Gastroesophageal sphincter (tissue), 4 donors: ENCODE results near the gene ARHGEF4. TPM values are rescaled to one million over a fixed set of nuclear protein-coding genes. Genes with fewer than 3 reads are reported as not detected.

Source experiments
- ATAC-seq: fragments of 150-250 bp; one replicate; pipeline ENCODE4 v1.9.1; 2016; ENCODE audit warnings: mild to moderate bottlenecking, moderate library complexity
- H3K27ac ChIP-seq, 4 donors: fragments of 200-600 bp; sonication (generic) in 3 of 4; 1 replicate in 3 of 4; 2 replicates in 1 of 4; pipeline ENCODE4 v1.5.1; 2016 to 2019
- H3K27me3 ChIP-seq: fragments of 200-600 bp; sonication (generic); one replicate; pipeline ENCODE4 v1.5.1; 2019
- H3K36me3 ChIP-seq, 2 donors: fragments of 200-600 bp; sonication (generic); one replicate each; pipeline ENCODE4 v1.5.1; 2019; ENCODE audit warnings: control low read depth in 1 of 2
- H3K4me1 ChIP-seq, 3 donors: fragments of 200-600 bp; sonication (generic); 1 replicate in 2 of 3; 2 replicates in 1 of 3; pipeline ENCODE4 v1.5.1; 2016 to 2019; ENCODE audit warnings: control low read depth in 2 of 3
- H3K4me3 ChIP-seq, 2 donors: fragments of 200-600 bp; sonication (generic); one replicate each; pipeline ENCODE4 v1.5.1; 2019; ENCODE audit warnings: mild to moderate bottlenecking in 1 of 2, moderate library complexity in 1 of 2
- H3K9me3 ChIP-seq, 3 donors: fragments of 200-600 bp; sonication (generic); one replicate each; pipeline ENCODE4 v1.5.1; 2017 to 2019; ENCODE audit warnings: control low read depth in 2 of 3
- EP300 ChIP-seq: sonication (generic); formaldehyde crosslinking; IDR thresholded peaks from one replicate; pipeline ENCODE4 v1.6.1; 2017; ENCODE audit warnings: antibody characterized with exemption, mild to moderate bottlenecking
- POLR2A ChIP-seq, 2 donors: fragments of 450-650 bp; IDR thresholded peaks; one replicate each; pipeline ENCODE4 v1.6.1; 2017; ENCODE audit warnings: antibody characterized with exemption in 2 of 2, mild to moderate bottlenecking in 2 of 2, moderate library complexity in 1 of 2
- POLR2AphosphoS5 ChIP-seq: sonication (generic); formaldehyde crosslinking; IDR thresholded peaks from one replicate; pipeline ENCODE4 v1.6.1; 2017; ENCODE audit warnings: antibody characterized with exemption
- WGBS, 2 donors: methylation state at CpG; one replicate each; pipeline ENCODE4 v1.1.5; 2018; ENCODE audit warnings: low coverage in 1 of 2; 5-methylcytosine and 5-hydroxymethylcytosine counted together
- total RNA-seq, 4 donors: library from RNA; depleted of rRNA; stranded (reverse); fragments of >200 nt; gene quantifications; one replicate each; pipeline ENCODE4 v1.1.0, GENCODE V29; 2016
- TF ChIP-seq, protein P1 (sequence below), 4 experiments: fragments of 200-600 bp in 2 of 4; fragments of 450-650 bp in 2 of 4; sonication (generic) in 1 of 4; IDR thresholded peaks; one replicate each; pipeline ENCODE4 v1.5.1; 2017 to 2019; ENCODE audit warnings: antibody characterized with exemption in 4 of 4, mild to moderate bottlenecking in 2 of 4, moderate library complexity in 2 of 4

ARHGEF4 gene
- total RNA-seq, 4 donors from 2014 or later, result 15.9 to 59.5 (median 21.8) TPM

DNA sequence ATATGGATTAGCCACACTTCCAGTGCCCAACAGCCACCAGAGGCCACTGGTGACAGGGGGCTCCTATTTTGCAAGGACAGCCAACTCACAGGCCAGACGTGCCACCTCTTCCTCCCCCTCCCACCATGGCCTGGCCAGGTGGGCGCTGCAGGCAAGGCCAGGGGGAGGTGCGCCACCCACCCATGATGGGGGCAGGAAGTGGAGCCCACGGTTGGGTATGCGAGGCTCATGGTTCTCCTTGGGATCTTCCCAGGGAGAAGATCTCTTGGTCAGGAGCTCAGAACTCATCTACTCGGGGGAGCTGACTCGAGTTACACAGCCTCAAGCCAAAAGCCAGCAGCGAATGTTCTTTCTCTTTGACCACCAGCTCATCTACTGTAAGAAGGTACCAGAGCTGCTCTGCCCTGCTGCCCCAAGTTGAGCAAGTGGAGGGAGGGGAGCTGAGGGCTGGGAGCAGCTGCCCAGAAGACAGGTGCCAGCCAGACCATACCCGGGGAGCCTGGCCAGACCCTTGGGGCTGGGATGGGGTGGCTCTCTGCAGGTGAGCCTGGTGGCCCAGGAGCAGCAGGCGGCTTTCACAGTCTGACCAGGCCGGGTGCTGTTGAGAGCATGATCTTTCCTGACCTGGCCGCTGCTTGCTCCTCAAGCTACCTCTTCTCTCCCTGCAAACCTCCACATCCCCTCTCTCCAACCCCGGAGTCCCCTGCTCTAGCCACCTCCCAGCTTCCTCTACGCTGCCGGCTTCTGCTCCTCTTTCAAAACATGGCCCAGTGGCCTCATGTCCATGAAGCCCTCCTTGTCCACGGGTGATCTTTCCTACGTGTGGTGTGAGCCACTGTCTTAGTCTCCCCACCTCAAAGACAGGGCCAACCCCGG is 206.7 kb downstream of the ARHGEF4 start:
- 80 to 88% methylated on average over 1 to 5 of the region's 18 CpGs for WGBS, 2 donors
- H3K4me1 ChIP-seq, result no peaks in the 10 kb centered on the region
- no peak overlapping the region for H3K4me3 ChIP-seq
- TF ChIP-seq EP300 (no peak), POLR2AphosphoS5 (no peak), POLR2A (IDR thresholded peaks at IDR 0.05) (no peak)
- TF ChIP-seq, protein P1, sequence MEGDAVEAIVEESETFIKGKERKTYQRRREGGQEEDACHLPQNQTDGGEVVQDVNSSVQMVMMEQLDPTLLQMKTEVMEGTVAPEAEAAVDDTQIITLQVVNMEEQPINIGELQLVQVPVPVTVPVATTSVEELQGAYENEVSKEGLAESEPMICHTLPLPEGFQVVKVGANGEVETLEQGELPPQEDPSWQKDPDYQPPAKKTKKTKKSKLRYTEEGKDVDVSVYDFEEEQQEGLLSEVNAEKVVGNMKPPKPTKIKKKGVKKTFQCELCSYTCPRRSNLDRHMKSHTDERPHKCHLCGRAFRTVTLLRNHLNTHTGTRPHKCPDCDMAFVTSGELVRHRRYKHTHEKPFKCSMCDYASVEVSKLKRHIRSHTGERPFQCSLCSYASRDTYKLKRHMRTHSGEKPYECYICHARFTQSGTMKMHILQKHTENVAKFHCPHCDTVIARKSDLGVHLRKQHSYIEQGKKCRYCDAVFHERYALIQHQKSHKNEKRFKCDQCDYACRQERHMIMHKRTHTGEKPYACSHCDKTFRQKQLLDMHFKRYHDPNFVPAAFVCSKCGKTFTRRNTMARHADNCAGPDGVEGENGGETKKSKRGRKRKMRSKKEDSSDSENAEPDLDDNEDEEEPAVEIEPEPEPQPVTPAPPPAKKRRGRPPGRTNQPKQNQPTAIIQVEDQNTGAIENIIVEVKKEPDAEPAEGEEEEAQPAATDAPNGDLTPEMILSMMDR (IDR thresholded peaks at IDR 0.05), result no peak
- no peaks in the 10 kb centered on the region for H3K9me3 ChIP-seq
- no peak overlapping the region for H3K27ac ChIP-seq
- peaks cover 0 to 80% of the 10 kb centered on the region in 2 donors for H3K36me3 ChIP-seq
- peaks cover 4% of the 10 kb centered on the region for H3K27me3 ChIP-seq
- no peak for ATAC-seq

- Histone ChIP-seq H3K27me3 (peaks cover 4% of the 10 kb centered on the region), H3K36me3 (peaks cover 0 to 88% of the 10 kb centered on the region in 2 donors), H3K27ac (no peak overlapping the region), H3K4me3 (no peak overlapping the region), H3K4me1 (no peaks in the 10 kb centered on the region), H3K9me3 (no peaks in the 10 kb centered on the region)
- 94 to 100% methylated on average over 1 to 6 of the region's 24 CpGs for WGBS, 2 donors
- ATAC-seq, result no peak
- no peak for TF ChIP-seq POLR2A (IDR thresholded peaks at IDR 0.05)
- TF ChIP-seq, protein P1 (IDR thresholded peaks at IDR 0.05), result no peak
- TF ChIP-seq EP300, result no peak
- TF ChIP-seq POLR2AphosphoS5, result no peak
These were observed 207.5 kb downstream of the ARHGEF4 start for GRCh38 chr2:131044075-131044756.

- Histone ChIP-seq H3K27me3 (no peaks in the 10 kb centered on the region), H3K4me1 (no peaks in the 10 kb centered on the region), H3K36me3 (peaks cover 0 to 93% of the 10 kb centered on the region in 2 donors), H3K9me3 (no peaks in the 10 kb centered on the region), H3K27ac (no peak overlapping the region), H3K4me3 (no peak overlapping the region)
- ATAC-seq, result no peak
- 94 to 100% methylated on average over 1 to 7 of the region's 11 CpGs for WGBS, 2 donors
- TF ChIP-seq, protein P1 (IDR thresholded peaks at IDR 0.05), result no peak
- TF ChIP-seq POLR2AphosphoS5 (no peak), POLR2A (IDR thresholded peaks at IDR 0.05) (no peak), EP300 (no peak)
These were observed 208.0 kb downstream of the ARHGEF4 start for GRCh38 chr2:131044757-131045150.

DNA sequence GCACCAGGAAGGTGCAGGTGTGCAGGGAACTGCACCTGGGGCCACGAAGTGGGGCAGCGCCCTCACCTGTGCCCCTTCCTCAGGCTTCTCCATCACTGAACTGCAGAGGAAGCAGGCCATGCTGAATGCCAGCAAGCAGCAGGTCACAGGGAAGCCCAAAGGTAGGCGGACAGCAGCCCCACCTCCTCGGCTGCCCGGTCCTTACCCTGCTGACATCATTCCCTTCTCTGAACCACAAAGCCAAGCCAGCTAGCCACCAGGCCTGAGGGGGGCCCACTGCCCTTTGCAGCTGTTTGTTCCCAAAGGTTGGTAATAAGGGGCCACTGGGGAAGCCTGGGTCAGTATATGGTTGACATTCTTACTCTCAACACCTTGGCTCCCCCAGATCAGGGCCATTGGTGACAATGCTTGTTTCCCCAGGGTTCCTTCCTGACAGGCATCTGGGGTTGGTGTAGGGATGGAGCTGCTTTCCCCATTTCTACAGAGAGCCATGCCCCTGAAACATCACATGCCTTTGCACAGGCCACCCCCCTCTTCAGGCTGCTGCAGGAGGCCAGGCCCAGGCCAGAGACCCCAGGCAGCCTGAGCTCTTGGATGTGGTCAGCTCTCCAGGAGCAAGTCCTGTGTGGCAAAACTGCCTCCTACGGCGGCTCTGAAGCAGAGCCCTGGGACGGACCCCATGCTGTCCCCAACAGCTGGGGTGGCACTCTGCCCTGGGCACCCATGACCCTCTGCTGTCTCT is 208.7 kb downstream of the ARHGEF4 start:
- 60 to 90% methylated on average over 1 to 2 of the region's 8 CpGs for WGBS, 2 donors
- Histone ChIP-seq H3K27ac (no peak overlapping the region), H3K27me3 (no peaks in the 10 kb centered on the region), H3K4me3 (no peak overlapping the region), H3K4me1 (no peaks in the 10 kb centered on the region), H3K9me3 (no peaks in the 10 kb centered on the region), H3K36me3 (peaks cover 0 to 94% of the 10 kb centered on the region in 2 donors)
- no peak for ATAC-seq
- TF ChIP-seq POLR2A (IDR thresholded peaks at IDR 0.05) (no peak), POLR2AphosphoS5 (no peak)
